WTC11 (cell line): Measurements from ENCODE around the gene SDF2L1. TPM values are rescaled to one million over a fixed set of nuclear protein-coding genes. Genes with fewer than 3 reads are reported as not detected.

Source experiments
- ATAC-seq: fragments of 200-7000 bp; cut with Tn5 transposase; 2 replicates; pipeline ENCODE4 v1.10.0; 2021; ENCODE audit warnings: mild to moderate bottlenecking, moderate library complexity
- CTCF ChIA-PET: fragments of 300-600 bp; sonication (Branson Sonifier 250); formaldehyde crosslinking; loops from one replicate; lab custom pipeline; 2021; ENCODE audit warnings: antibody characterized with exemption; lab: Charles Lee
- POLR2A ChIA-PET: fragments of 350-600 bp; sonication (Branson Sonifier 250); formaldehyde crosslinking; loops from one replicate; lab custom pipeline; 2021; ENCODE audit warnings: antibody characterized with exemption; lab: Charles Lee
- DNase-seq: peaks from one replicate; pipeline ENCODE4 v3.0.0; 2021; ENCODE audit warnings: low spot score
- H3K27ac Mint-ChIP-seq: 2 replicates; pipeline ENCODE4 v1.8.0; 2021; ENCODE audit warnings: mixed read lengths
- H3K27me3 Mint-ChIP-seq: 2 replicates; pipeline ENCODE4 v1.8.0; 2021; ENCODE audit warnings: low read depth, mild to moderate bottlenecking, moderate library complexity, mixed read lengths
- H3K36me3 Mint-ChIP-seq: 2 replicates; pipeline ENCODE4 v1.8.0; 2021; ENCODE audit warnings: mixed read lengths
- H3K4me1 Mint-ChIP-seq: 2 replicates; pipeline ENCODE4 v1.8.0; 2022; ENCODE audit warnings: mixed read lengths
- H3K4me3 Mint-ChIP-seq: 2 replicates; pipeline ENCODE4 v1.8.0; 2021; ENCODE audit warnings: mild to moderate bottlenecking, moderate library complexity, mixed read lengths
- H3K9me3 Mint-ChIP-seq: 2 replicates; pipeline ENCODE4 v1.8.0; 2021; ENCODE audit warnings: mixed read lengths
- AR ChIP-seq: fragments of 250-450 bp; sonication (Bioruptor Pico); IDR thresholded peaks from 2 replicates; pipeline ENCODE4 v1.9.0; 2021; ENCODE audit warnings: mild to moderate bottlenecking
- ATF1 ChIP-seq: sonication (generic); formaldehyde crosslinking; IDR thresholded peaks from 2 replicates; pipeline ENCODE4 v1.8.1; 2023; ENCODE audit warnings: mild to moderate bottlenecking, moderate library complexity, missing genetic modification reagents
- E2F4 ChIP-seq: sonication (generic); formaldehyde crosslinking; IDR thresholded peaks from 2 replicates; pipeline ENCODE4 v1.8.1; 2022; ENCODE audit warnings: low read depth, mild to moderate bottlenecking, moderate library complexity, missing genetic modification reagents, borderline replicate concordance
- IRF2 ChIP-seq: sonication (generic); formaldehyde crosslinking; IDR thresholded peaks from 2 replicates; pipeline ENCODE4 v1.8.0; 2022; ENCODE audit warnings: low read depth, missing genetic modification reagents, borderline replicate concordance
- NFATC4 ChIP-seq: fragments of 250-450 bp; sonication (Bioruptor Pico); IDR thresholded peaks from 2 replicates; pipeline ENCODE4 v1.9.0; 2021; ENCODE audit warnings: mild to moderate bottlenecking
- SMAD3 ChIP-seq: sonication (generic); formaldehyde crosslinking; IDR thresholded peaks from 2 replicates; pipeline ENCODE4 v1.8.0; 2022; ENCODE audit warnings: missing genetic modification reagents, mild to moderate bottlenecking, borderline replicate concordance
- SP1 ChIP-seq: sonication (generic); formaldehyde crosslinking; conservative IDR thresholded peaks from 2 replicates; pipeline ENCODE4 v1.8.1; 2022; ENCODE audit warnings: missing genetic modification reagents
- TEAD1 ChIP-seq: sonication (generic); formaldehyde crosslinking; IDR thresholded peaks from 2 replicates; pipeline ENCODE4 v1.8.0; 2022; ENCODE audit warnings: mild to moderate bottlenecking, missing genetic modification reagents
- USF2 ChIP-seq: sonication (generic); formaldehyde crosslinking; IDR thresholded peaks from 2 replicates; pipeline ENCODE4 v1.8.1; 2023; ENCODE audit warnings: mild to moderate bottlenecking, missing genetic modification reagents, moderate library complexity
- ZBTB43 ChIP-seq: sonication (generic); formaldehyde crosslinking; IDR thresholded peaks from 2 replicates; pipeline ENCODE4 v1.8.1; 2023; ENCODE audit warnings: mild to moderate bottlenecking, missing genetic modification reagents
- ZNF396 ChIP-seq: fragments of 250-450 bp; sonication (Bioruptor Pico); IDR thresholded peaks from 2 replicates; pipeline ENCODE4 v1.8.0; 2021; ENCODE audit warnings: mild to moderate bottlenecking, moderate library complexity, borderline replicate concordance
- ZNF416 ChIP-seq: fragments of 250-450 bp; sonication (Bioruptor Pico); IDR thresholded peaks from 2 replicates; pipeline ENCODE4 v1.9.0; 2021; ENCODE audit warnings: mild to moderate bottlenecking, inconsistent platforms
- ZSCAN18 ChIP-seq: fragments of 250-450 bp; sonication (Bioruptor Pico); IDR thresholded peaks from 2 replicates; pipeline ENCODE4 v2.1.2; 2022; ENCODE audit warnings: mild to moderate bottlenecking, moderate library complexity
- total RNA-seq: library from RNA; stranded (reverse); gene quantifications from 3 replicates; pipeline ENCODE4 v1.2.3, GENCODE V29; 2021
- TF ChIP-seq, protein P1 (sequence below): sonication (generic); formaldehyde crosslinking; IDR thresholded peaks from 2 replicates; pipeline ENCODE4 v1.8.0; 2023; ENCODE audit warnings: mild to moderate bottlenecking, missing genetic modification reagents
- TF ChIP-seq, protein P2 (sequence below): fragments of 250-450 bp; sonication (Bioruptor Pico); conservative IDR thresholded peaks from 2 replicates; pipeline ENCODE4 v1.9.0; 2021; ENCODE audit warnings: mild to moderate bottlenecking
- TF ChIP-seq, protein P3 (sequence below): sonication (generic); formaldehyde crosslinking; IDR thresholded peaks from 2 replicates; pipeline ENCODE4 v1.8.1; 2022; ENCODE audit warnings: missing genetic modification reagents, borderline replicate concordance

Gene SDF2L1
- total RNA-seq, 1 experiment from 2014 or later = 73.6 TPM

- H3K36me3 Mint-ChIP-seq = peaks cover 53% of the 10 kb centered on the region
- no peak for ATAC-seq
- H3K4me1 Mint-ChIP-seq = no peaks in the 10 kb centered on the region
- POLR2A ChIA-PET = no interaction called here
- H3K4me3 Mint-ChIP-seq = no peak overlapping the region
- no peak for DNase-seq
- no peak overlapping the region for H3K27ac Mint-ChIP-seq
- CTCF ChIA-PET = no interaction called here
- TF ChIP-seq ZNF396 (CRISPR knock-in tag) (no peak), ZNF416 (CRISPR knock-in tag) (no peak), AR (no peak), USF2 (CRISPR knock-in tag) (no peak), E2F4 (CRISPR knock-in tag) (no peak), TEAD1 (CRISPR knock-in tag) (no peak), SMAD3 (CRISPR knock-in tag) (no peak), ATF1 (no peak)
- TF ChIP-seq, protein P1, sequence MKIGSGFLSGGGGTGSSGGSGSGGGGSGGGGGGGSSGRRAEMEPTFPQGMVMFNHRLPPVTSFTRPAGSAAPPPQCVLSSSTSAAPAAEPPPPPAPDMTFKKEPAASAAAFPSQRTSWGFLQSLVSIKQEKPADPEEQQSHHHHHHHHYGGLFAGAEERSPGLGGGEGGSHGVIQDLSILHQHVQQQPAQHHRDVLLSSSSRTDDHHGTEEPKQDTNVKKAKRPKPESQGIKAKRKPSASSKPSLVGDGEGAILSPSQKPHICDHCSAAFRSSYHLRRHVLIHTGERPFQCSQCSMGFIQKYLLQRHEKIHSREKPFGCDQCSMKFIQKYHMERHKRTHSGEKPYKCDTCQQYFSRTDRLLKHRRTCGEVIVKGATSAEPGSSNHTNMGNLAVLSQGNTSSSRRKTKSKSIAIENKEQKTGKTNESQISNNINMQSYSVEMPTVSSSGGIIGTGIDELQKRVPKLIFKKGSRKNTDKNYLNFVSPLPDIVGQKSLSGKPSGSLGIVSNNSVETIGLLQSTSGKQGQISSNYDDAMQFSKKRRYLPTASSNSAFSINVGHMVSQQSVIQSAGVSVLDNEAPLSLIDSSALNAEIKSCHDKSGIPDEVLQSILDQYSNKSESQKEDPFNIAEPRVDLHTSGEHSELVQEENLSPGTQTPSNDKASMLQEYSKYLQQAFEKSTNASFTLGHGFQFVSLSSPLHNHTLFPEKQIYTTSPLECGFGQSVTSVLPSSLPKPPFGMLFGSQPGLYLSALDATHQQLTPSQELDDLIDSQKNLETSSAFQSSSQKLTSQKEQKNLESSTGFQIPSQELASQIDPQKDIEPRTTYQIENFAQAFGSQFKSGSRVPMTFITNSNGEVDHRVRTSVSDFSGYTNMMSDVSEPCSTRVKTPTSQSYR (CRISPR knock-in tag) = no peak
- TF ChIP-seq, protein P2, sequence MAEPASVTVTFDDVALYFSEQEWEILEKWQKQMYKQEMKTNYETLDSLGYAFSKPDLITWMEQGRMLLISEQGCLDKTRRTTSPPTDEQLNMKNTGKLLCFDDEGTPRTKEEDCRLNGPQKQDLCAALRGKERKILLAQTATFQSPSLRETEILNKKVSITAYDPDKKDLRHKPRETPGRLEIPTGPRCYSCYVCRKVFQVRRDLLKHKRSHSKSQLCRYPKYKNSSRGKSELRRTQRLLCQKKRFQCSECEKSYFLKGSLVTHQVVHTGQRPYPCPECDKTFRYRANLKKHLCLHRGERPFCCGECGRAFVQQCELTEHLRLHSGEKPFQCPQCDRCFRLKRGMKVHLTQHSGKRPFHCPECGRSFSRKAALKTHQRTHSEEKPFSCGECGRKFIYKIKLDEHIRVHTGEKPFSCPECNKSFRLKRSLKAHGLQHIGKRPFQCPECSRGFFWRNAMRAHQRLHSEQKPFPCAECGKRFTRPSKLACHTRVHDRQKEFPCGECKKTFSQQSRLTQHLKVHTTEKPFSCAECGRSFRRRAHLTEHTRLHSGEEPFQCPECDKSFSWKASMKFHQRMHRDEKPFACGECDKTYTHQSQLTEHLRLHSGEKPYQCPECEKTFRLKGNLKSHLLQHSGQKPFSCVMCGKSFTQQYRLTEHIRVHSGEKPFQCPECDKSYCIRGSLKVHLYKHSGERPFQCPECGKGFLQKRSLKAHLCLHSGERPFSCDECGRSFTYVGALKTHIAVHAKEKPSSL (CRISPR knock-in tag) = no peak
- TF ChIP-seq, protein P3, sequence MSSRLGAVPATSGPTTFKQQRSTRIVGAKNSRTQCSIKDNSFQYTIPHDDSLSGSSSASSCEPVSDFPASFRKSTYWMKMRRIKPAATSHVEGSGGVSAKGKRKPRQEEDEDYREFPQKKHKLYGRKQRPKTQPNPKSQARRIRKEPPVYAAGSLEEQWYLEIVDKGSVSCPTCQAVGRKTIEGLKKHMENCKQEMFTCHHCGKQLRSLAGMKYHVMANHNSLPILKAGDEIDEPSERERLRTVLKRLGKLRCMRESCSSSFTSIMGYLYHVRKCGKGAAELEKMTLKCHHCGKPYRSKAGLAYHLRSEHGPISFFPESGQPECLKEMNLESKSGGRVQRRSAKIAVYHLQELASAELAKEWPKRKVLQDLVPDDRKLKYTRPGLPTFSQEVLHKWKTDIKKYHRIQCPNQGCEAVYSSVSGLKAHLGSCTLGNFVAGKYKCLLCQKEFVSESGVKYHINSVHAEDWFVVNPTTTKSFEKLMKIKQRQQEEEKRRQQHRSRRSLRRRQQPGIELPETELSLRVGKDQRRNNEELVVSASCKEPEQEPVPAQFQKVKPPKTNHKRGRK (CRISPR knock-in tag) = no peak
- H3K27me3 Mint-ChIP-seq = no peaks in the 10 kb centered on the region
- no peaks in the 10 kb centered on the region for H3K9me3 Mint-ChIP-seq
These were observed 37.3 kb downstream of the SDF2L1 start for GRCh38 chr22:21679383-21679782.

- H3K27me3 Mint-ChIP-seq = no peaks in the 10 kb centered on the region
- no peaks in the 10 kb centered on the region for H3K4me1 Mint-ChIP-seq
- no peak overlapping the region for H3K27ac Mint-ChIP-seq
- no peaks in the 10 kb centered on the region for H3K9me3 Mint-ChIP-seq
- TF ChIP-seq SP1 (CRISPR knock-in tag) = no peak
- TF ChIP-seq IRF2 = no peak
- no peak for TF ChIP-seq ZSCAN18 (CRISPR knock-in tag)
- TF ChIP-seq NFATC4 (CRISPR knock-in tag) = no peak
- no peak for TF ChIP-seq ZBTB43 (CRISPR knock-in tag)
- H3K36me3 Mint-ChIP-seq = peaks cover 40% of the 10 kb centered on the region
- no peak for DNase-seq
- ChIA-PET POLR2A (no interaction called here), CTCF (no interaction called here)
- H3K4me3 Mint-ChIP-seq = no peak overlapping the region
- no peak for ATAC-seq
These were observed 38.9 kb downstream of the SDF2L1 start for GRCh38 chr22:21680830-21681565.
